SK-MEL-5 (cell line): ENCODE data around the gene MDM4. TPM values are rescaled to one million over a fixed set of nuclear protein-coding genes. Genes with fewer than 3 reads are reported as not detected.
"Not testable (repeated sequence)": the region's sequence is repeated elsewhere in the genome, so short reads cannot be mapped to it uniquely, and the experiment has no call there.

Experiments
- DNase-seq: peaks from one replicate; pipeline ENCODE4 v3.0.0-alpha.2; 2016; ENCODE audit warnings: low read depth, low spot score
- in situ Hi-C: cut with HindIII; loops from 2 replicates; pipeline ENCODE4 v1.10.0; 2016; ENCODE audit warnings: low sequenced_read_pairs, high pct_unique_total_duplicates, low pct_unique_long_range_greater_than_20kb
- total RNA-seq: library from RNA; depleted of rRNA; stranded (reverse); fragments of >200 nt; shearing (Covaris generic); gene quantifications from 2 replicates; pipeline ENCODE4 v1.2.3, GENCODE V29; 2014

MDM4 gene
- total RNA-seq, 1 experiment from 2014 or later: 15.8 TPM

GRCh38 chr1:204568576-204569315 lies 52.5 kb downstream of the MDM4 start:
- in situ Hi-C loops: no loop called here
- DNase-seq: no peak

- in situ Hi-C loops: no loop called here
- DNase-seq: no peak
Observed at GRCh38 chr1:204569478-204569877, 53.3 kb downstream of the MDM4 start.

- in situ Hi-C loops, DNase-seq: not testable (repeated sequence)
Observed at GRCh38 chr1:204570021-204570420, 53.8 kb downstream of the MDM4 start.

DNA sequence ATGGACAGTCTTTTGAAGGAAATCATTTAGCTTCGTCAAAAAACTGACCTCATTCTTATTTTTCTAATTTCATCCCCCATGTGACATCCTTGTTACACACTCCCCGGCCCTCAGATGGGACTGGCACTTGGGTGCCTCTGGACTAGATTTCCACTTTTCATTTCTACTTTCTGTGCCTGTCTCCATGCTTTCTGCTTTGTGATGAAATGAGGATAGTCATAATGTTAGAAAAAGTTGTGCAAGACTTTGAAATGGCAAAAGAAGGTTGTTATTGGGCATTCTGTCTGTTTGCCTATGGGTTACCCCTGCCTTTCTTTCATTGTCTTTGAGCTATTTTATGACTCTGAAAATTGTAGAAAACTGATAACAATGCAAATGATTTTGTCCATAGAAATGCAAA lies 54.9 kb downstream of the MDM4 start:
- no peak for DNase-seq
- in situ Hi-C loops: no loop called here

DNA sequence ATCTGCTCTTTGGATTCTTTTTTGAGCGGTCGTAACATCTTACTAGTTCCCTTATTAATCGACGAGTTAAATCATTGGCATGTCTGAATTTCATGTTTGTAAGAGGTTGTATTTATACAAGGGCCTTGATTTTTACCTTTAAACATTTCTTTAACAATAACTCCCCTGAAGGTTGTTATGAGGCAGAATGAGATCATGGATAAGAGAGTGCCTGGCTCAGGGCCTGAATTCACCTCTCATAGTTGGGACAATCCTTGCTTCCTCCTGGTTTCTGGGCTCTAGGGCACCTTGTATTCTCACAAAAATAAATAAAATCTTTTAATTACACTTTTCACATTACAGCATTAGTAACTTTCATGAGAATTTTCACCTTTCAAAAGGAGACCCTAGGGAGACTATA lies 55.4 kb downstream of the MDM4 start:
- no peak for DNase-seq
- in situ Hi-C loops: no loop called here

- in situ Hi-C loops: no loop called here
Observed at GRCh38 chr1:204572923-204573922, 57.0 kb downstream of the MDM4 start.

GRCh38 chr1:204574016-204574864 lies 58.0 kb downstream of the MDM4 start:
- in situ Hi-C loops: no loop called here
- no peak for DNase-seq

More at GRCh38 chr1:204572923-204573922, 57.0 kb downstream of the MDM4 start:
- DNase-seq: no peak

DNA sequence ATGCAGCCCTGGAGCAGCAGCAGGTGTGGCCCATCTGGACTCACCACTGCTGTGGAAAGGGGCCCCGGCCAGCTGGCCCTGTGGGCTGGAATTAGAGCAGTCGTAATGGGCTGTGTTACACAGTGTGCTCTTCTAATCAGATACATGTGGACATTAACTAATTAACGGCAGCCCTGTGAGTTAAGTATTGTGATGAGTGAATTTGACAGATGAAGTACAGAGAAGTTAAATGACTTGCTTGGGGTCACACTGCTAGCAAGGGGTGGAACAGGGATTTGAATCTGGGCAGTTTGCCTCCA lies 58.6 kb downstream of the MDM4 start:
- in situ Hi-C loops: no loop called here
- no peak for DNase-seq

DNA sequence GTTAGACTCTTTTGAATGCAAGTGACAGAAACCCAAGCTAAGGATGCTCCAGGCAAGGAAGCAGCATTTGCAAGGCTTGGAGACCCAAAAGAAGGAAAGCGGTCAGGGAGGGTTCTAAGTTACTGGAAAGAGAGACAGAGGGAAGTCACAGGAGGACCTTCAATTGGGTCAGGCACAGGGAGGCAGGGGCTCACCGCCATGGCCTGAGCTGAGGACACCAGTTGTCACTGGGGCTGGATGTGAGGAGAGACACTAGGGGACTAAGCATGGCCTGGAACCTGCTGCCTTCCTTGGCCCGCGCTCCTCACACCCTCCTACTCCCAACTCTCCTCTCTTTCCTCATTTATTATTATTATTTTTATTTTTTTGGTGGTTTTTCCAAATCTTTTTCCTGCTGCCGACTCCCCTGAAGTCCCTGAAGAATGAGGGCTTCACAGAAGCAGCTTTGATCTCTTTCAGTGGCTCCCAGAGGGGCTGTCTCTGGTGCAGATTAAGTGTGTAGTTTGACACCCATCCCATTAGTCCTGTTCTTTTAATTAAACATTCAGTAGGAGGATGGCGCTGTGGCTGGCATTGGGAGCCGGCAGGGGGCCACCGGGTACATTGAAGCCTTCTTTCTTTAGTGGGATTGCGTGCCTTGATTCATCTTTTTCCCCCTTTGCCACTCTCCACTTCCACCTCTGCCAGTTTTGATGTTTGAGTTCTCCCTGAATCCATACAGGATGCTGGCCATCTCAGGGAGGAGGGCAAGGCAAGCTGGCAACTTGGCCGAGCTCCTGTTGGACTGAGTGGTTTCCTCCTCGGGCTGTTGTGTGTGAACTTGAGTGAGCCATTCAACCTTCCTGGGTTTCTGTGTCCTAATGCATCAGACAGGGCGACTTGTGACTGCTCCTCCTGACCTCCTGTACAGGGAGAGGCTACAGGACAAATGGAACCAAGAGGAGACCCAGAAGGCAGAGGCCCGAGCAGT lies 59.3 kb downstream of the MDM4 start:
- DNase-seq: no peak
- in situ Hi-C loops: no loop called here

DNA sequence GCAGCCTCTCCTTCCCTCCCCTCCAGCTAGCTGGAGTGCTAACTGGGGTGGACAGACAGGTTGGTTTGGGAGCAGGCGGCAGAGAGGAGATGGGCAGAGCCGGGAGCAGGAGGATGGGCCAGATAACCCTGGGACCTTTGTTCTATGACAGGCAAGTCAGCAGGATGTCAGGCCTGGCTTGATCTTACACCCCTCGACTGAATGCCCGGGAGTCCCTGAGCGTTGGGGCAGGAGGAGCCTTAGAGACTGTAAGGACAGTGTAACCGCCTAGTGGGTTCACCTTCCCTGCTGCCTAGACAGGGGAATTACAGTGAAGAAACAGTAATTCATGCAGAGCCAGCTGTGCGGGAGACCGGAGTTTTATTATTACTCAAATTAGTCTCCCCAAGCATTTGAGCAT lies 60.2 kb downstream of the MDM4 start:
- in situ Hi-C loops: no loop called here
- DNase-seq: no peak

- in situ Hi-C loops: no loop called here
- no peak for DNase-seq
Observed at GRCh38 chr1:204577794-204578478, 61.7 kb downstream of the MDM4 start.

- peak; percentile 22 for DNase-seq
- in situ Hi-C loops: no loop called here
Observed at GRCh38 chr1:204578867-204579664, 62.9 kb downstream of the MDM4 start.

DNA sequence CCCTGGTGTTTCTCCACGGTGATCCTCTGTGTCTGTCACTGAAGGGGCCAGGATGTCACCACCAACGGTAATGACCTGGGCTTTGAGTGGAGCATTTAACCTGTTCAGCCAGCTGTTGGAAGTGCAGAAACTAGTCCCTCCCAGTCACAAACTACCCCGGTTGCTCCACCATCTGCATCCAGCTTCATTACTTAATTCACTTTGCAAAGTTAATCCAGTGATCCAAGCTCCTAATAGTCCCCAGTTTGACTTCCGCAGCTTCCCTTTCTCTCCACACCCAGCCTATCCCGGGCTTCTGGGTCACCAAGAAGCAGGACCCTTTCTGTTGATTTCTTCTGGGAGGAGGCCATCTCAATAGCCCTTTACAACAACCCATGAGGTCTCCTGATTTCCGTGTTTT lies 63.5 kb downstream of the MDM4 start:
- in situ Hi-C loops: no loop called here
- no peak for DNase-seq

DNA sequence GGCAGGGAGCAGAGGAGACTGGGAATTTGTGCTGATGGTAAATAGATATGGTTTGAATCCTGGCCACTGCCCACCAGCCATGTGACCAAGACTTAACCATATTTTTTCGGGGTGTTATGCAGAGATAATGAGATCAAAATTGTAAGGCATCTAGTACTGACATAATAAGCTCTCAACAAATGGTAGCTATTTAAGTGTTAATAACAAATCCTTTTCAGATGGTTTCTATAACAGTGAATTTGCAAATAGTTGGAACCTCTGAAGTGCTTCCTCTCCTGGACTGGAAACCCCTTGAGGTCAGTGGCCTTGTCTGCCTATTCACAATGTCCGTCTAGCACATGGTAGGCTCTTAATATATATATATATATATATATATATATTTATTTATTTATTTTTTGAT lies 64.7 kb downstream of the MDM4 start:
- DNase-seq: no peak
- in situ Hi-C loops: no loop called here

DNA sequence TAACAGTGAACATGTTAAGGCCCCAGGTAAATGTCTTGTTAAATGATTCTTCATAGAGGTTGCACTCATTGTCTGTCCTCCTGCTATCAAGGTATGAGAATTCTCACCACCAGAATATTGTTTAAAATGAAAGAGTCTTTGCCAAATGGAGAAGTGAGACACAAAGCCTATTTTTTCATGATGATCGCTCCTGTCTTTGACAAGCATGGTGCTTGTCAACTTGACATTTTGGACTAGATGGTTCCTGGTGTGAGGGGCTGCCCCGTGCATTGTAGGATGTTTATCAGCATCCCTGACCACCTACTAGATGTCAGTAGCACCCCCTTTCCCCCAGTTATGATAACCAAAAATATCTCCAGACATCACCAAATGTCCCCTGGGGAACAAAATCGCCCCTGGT lies 65.6 kb downstream of the MDM4 start:
- DNase-seq: no peak
- in situ Hi-C loops: no loop called here
